Muscle of arm (tissue), 12 donors: ENCODE results near the gene HHATL. TPM values are rescaled to one million over a fixed set of nuclear protein-coding genes. Genes with fewer than 3 reads are reported as not detected.

Experiments
- DNase-seq: peaks from one replicate; pipeline ENCODE4 v3.0.0-alpha.2; 2013
- polyA plus RNA-seq, 12 donors: library from polyadenylated mRNA; unstranded; fragments of 120-200 nt; gene quantifications; one replicate each; pipeline ENCODE4 v1.2.1, GENCODE V29; 2013; ENCODE audit not compliant: insufficient read length in 12 of 12

The HHATL gene
- polyA plus RNA-seq, 12 donors = 19.8 to 84.2 (median 57.7) TPM; not detected in 2

- DNase-seq = no peak
Measured at GRCh38 chr3:42667523-42668412, 34.8 kb downstream of the HHATL start.

DNA sequence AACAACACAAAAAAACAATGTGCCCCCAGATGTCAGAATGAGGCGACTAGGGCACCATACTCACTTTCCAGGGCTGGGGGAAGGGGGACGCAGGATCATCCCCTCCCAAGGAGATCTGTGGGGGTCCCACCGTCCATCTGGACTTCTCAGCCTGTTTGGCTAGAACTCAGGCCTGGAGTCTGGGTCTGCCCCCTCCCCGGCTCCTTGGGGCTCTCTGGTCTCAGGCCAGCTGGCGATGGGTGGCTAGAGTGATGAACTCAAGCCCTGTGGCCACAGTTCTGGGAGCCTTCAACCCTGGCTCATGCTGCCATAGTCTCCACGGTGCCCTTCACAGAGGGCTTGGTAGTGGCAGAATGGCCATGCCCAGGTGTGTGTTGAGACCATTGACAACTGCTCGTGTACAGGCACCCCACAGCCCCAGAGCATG is 35.5 kb downstream of the HHATL start:
- no peak for DNase-seq

DNA sequence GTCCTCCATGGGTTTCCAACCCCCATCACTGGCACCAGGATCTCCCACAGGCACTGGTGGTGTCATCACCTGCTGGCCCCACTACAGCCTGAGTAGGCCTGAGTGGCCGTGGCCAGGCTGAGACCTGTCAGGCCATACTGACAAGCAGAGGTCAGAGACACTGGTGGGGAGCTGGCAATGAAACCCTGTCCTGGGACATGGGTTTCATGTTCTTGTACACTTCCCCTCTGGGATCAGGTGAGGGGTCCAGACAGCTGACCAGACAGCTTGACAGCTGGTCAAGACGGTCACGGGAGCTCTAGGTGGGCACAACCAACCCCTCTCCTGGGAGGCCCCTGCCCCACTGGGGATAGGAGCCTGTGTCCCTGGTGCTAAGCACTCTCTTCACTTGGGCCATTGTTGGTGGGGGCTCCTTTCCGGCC is 36.0 kb downstream of the HHATL start:
- DNase-seq = no peak

DNA sequence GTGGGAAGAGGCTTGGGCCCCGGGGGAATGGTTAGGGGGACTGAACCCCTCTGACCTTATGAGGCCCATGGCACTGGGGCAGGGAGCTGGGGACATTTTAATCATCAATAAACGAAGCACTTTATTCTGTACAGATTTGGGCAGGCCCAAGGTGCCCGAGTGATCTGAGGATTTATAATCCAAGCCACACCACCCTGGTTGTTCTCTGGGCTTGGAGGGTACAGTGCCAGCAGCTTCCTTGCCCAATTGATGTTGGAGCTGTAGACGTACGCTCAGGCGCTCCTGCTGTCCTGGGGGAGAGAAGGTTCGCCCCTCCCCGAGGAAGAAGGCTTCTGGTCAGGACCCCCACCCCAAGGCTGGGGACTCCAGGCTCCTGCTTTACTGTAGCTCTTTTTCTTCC is 36.6 kb downstream of the HHATL start:
- DNase-seq = no peak

DNA sequence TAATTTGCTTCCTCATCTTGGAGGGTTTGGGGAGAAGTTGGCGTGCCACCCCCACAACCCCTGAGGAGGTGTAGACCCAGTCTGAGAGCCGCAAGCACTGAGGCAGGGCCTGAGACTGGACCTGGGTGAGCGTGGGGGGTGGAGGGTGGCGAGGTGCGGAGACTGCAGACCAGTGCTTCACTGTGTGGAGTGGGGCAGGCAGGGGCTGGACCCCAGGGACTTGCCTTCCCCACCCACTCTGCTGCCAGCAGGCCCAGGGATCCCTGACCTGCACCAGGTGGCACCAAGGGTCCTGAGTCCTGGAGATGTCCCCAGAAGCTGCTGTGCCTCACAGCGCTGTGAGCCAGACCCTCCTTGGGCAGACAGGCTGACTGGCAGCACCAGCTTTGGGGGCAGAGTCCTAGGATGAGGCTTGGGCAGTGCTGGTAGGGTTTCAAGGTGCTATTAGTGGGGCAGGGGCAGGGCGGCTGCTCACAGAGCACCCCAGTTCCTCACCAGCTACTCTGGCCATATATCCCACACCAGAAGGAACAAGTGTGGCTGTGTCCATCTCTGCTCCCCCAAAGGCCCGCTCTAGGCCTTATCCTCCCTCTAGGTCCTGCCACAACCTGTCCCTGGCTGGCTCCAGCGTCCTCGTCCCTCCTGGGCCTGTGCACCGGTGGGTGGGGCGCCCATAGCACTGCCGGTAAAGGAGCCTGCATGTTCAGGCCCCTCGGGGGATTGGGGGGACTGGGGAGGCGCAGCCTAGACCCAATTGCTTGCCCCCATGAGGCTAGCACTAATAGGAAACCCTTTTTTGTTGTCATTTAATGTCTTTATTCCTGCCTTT is 37.3 kb downstream of the HHATL start:
- DNase-seq = no peak

- DNase-seq = no peak
Measured at GRCh38 chr3:42664438-42664803, 38.2 kb downstream of the HHATL start.

DNA sequence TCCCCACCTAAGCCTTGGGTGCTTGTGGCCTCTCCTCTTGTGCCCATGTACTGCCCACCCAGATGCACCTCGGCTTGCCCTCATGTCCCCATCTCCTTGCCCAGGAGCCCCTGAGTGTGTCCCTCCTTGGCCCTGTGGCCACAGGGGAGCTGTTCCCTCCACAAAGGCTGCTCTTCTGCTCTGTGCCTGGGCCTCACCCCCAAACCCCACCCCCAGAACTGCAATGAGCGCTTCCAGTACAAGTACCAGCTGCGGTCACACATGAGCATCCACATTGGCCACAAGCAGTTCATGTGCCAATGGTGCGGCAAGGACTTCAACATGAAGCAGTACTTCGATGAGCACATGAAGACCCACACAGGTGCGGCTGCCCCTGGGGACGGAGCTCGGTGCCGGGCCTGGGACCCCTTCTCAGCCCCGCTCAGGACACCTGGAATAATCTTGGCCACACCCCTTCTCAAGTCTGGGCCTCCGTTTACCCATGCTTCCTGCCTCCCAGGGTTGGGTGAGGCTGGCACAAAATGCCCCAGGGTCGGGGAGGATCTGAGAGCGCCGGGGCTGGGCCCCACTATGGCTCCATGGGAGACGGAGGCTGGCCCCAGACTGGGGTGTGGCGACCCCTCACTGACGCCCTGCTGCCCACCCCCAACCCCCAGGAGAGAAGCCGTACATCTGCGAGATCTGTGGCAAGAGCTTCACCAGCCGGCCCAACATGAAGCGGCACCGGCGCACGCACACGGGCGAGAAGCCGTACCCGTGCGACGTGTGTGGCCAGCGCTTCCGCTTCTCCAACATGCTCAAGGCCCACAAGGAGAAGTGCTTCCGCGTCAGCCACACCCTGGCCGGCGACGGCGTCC is 38.8 kb downstream of the HHATL start:
- no peak for DNase-seq

- DNase-seq = no peak
Measured at GRCh38 chr3:42662813-42663535, 39.6 kb downstream of the HHATL start.

DNA sequence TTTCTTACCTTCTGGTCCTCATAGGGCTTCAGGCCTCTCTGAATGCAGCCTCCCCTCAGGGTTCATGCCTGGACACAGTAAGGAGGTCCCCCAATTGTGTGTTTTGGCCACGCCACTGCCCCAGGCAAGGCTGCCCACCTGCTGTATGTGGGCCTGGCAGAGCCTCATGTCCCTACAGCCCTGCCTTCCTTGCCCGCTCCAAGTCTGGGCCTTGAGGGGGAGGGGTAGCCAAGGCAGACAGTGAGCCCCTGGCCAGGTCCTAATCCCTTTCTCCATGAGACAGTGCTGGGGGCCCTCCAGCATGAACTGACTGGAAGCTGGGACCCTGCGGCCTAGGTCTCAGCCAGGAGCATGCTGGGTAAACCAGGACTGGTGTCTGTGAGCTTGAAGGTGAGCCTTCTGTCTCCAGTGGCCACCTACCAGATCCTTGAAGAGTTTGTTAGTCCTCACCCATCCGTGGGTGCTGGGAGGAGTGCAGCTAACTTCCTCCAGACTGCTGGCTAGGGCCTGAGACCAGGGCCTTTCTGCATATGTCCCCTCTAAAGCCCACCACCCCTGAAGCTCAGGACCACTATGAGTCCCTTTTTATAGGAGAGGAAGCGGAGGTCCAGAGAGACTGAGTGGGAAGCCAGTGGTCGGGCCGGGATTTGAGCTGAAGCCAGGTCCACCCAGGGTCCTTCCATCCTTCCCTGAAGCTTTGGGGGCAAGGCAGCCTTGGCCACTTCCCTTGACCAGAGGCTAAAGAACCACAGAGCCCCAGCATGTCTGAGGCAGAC is 40.4 kb downstream of the HHATL start:
- no peak for DNase-seq

DNA sequence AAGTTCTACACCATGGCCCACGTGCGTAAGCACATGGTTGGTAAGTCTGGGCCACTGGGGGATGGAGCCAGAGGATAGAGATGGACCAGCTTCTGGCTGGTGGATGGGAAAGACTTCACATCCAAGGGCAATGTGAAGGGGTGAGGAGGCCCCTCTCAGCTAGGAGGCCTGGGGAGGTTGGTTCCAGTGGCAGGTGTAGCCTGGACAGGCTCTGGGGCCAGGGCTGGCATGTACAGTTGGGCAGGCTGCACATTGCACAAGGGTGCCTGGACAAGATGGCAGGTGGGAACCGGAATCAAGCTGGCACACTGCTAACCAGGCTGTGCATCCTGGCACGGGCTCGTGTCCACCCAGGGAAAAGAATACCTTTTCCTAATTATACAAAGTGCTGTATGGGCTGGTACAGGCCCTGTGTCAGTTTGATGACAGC is 41.0 kb downstream of the HHATL start:
- no peak for DNase-seq

GRCh38 chr3:42660898-42661297 is 41.7 kb downstream of the HHATL start:
- no peak for DNase-seq

DNA sequence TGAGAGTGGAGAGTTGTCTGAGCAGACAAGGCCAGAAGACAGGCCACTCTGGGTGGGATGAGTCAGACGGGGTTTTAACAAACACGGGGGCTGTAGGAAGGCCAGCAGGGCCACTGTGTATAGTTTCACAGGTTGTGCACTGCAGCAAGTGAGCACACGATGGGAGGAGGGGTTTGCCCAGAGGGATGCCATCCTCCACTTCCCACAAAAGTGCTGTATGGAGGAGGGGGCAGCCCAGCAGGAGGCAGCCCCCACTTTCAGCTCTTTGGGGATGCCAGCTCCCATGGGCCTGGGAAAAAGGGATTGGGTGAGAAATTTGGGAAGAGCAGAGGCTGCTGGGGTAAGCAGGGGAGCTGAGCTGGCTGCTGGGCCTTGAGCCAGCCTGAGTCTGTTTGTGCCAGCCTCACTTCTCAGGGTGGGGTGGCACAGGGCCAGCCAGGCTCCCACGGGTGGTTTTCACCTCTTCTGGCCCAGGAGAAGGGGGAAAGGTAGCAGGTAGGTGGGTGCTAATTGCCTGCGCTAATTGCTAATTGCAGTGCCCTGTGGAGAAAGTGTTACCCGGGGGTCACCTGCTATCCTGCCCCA is 42.4 kb downstream of the HHATL start:
- DNase-seq = no peak

DNA sequence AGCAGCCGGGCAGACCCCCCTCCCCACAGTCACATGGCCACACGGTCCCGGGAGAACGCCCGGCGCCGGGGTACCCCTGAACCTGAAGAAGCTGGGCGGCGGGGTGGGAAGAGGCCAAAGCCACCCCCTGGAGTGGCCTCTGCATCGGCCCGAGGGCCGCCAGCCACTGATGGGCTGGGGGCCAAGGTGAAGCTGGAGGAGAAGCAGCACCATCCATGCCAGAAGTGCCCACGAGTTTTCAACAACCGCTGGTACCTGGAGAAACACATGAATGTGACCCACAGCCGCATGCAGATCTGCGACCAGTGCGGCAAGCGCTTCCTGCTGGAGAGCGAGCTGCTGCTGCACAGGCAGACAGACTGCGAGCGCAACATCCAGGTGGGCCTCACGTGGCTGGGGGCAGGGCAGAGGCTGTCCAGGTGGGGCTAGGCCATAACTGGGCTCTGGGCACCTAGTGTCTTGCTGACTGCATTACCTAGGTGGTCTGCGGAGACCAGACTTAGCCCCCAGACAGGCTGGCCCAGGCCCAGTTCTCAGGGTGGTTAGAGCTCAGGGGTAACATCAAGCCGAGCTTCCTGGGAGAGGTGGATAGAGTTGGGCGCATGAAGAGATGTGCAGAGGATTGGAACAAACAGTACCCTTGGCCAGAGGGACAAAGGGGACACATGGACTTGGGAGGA is 43.0 kb downstream of the HHATL start:
- DNase-seq = no peak

GRCh38 chr3:42658771-42659390 is 43.7 kb downstream of the HHATL start:
- no peak for DNase-seq

- no peak for DNase-seq
Measured at GRCh38 chr3:42658091-42658770, 44.4 kb downstream of the HHATL start.

- DNase-seq = no peak
Measured at GRCh38 chr3:42657675-42658074, 44.9 kb downstream of the HHATL start.

GRCh38 chr3:42656680-42657610 is 45.7 kb downstream of the HHATL start:
- DNase-seq = no peak
